Neuron (in vitro differentiated cells): ENCODE results near the gene KLHL17.
"Not testable (repeated sequence)": the region's sequence is repeated elsewhere in the genome, so short reads cannot be mapped to it uniquely, and the experiment has no call there.

ENCODE experiments used
- H2AFZ ChIP-seq: one replicate; pipeline ENCODE4 v1.6.1; 2013; ENCODE audit warnings: low read depth, mild to moderate bottlenecking, inconsistent platforms, low read length, moderate library complexity
- H3K27me3 ChIP-seq: one replicate; pipeline ENCODE4 v1.6.1; 2013; ENCODE audit warnings: low read length; ENCODE audit not compliant: insufficient read depth
- H3K36me3 ChIP-seq: one replicate; pipeline ENCODE4 v1.6.1; 2013; ENCODE audit warnings: low read length; ENCODE audit not compliant: insufficient read depth
- H3K4me1 ChIP-seq: one replicate; pipeline ENCODE4 v1.6.1; 2013; ENCODE audit warnings: low read length; ENCODE audit not compliant: insufficient read depth
- H3K4me3 ChIP-seq: 2 replicates; pipeline ENCODE4 v1.5.1; 2013; ENCODE audit warnings: mild to moderate bottlenecking, low read length, moderate library complexity
- H3K9me3 ChIP-seq: one replicate; pipeline ENCODE4 v1.6.1; 2013; ENCODE audit warnings: low read length

The KLHL17 gene

DNA sequence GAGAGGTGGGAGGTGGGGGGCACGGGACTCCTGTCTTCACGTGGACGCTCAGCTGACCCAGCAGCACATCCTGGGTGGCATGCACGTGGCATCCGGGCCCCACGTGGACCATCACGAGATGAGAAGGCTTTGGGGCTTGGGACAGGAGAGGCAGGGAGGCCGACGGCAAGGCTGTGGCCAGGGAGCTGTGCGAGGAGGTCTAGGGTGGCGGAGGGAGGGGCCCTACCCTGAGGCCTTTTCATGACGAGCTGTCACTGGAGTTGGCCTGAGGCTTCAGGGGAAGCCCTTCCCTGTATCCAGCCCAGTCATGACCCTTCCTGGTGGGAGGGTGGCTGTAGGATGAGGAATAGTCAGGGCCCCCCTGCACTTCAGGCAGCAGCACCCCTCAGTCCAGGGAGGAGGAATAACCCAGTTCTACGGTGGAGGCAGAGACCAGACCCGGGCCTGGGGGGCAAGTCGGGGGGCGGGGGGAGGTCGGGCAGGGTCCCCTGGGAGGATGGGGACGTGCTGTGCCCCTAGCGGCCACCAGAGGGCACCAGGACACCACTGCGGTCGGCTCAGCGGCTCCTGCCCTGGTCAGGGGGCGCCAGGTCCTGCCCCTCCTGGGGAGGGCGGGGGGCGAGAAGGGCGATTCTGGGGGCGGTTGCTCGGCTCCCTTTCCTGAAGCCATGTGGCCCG is 23.6 kb downstream of the KLHL17 start:
- Histone ChIP-seq H3K4me1 (peaks cover 2% of the 10 kb centered on the region), H3K27me3 (peaks cover 20% of the 10 kb centered on the region), H3K36me3 (no peaks in the 10 kb centered on the region), H2AFZ (no peak overlapping the region), H3K4me3 (no peak overlapping the region), H3K9me3 (peaks cover 2% of the 10 kb centered on the region)

DNA sequence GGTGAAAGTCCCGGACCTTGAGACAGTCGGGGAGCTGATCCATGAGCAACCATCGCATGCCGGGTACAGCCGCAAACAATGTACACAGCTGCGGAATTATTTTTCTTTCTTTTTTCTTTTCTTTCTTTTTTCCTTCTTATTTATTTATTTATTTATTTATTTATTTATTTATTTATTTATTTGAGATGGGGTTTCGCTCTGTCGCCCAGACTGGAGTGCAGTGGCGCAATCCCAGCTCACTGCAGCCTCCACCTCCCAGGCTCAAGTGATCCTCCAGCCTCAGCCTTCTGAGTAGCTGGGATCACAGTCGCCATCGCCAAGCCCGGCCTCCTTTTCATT is 24.1 kb downstream of the KLHL17 start:
- peaks cover 20% of the 10 kb centered on the region for H3K27me3 ChIP-seq

DNA sequence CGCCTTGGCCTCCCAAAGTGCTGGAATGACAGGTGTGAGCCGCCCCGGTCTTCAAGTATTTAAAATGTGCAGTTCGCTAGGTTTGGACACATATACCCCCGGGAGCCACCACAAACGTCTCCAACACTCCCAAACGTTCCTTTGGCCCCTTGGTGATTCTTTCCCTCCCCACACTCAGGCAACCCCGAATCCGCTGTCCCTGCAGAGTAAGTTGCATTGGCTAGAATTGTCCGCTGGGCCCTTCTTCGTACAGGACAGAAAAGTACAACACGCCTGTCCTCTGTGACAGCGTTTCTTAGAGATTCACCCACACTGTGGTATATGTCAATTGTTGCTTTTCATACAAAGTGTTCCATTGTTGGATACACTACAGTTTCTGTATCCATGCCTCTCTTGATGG is 24.7 kb downstream of the KLHL17 start:
- H3K36me3 ChIP-seq: no peaks in the 10 kb centered on the region
- H3K4me1 ChIP-seq: peaks cover 2% of the 10 kb centered on the region
- no peak overlapping the region for H3K4me3 ChIP-seq
- peaks cover 20% of the 10 kb centered on the region for H3K27me3 ChIP-seq
- H2AFZ ChIP-seq: no peak overlapping the region
- no peaks in the 10 kb centered on the region for H3K9me3 ChIP-seq

More for the DNA sequence above, 24.1 kb downstream of the KLHL17 start:
- Histone ChIP-seq H3K4me3 (no peak overlapping the region), H3K4me1 (peaks cover 2% of the 10 kb centered on the region), H2AFZ (no peak overlapping the region), H3K9me3 (peaks cover 2% of the 10 kb centered on the region), H3K36me3 (no peaks in the 10 kb centered on the region)

DNA sequence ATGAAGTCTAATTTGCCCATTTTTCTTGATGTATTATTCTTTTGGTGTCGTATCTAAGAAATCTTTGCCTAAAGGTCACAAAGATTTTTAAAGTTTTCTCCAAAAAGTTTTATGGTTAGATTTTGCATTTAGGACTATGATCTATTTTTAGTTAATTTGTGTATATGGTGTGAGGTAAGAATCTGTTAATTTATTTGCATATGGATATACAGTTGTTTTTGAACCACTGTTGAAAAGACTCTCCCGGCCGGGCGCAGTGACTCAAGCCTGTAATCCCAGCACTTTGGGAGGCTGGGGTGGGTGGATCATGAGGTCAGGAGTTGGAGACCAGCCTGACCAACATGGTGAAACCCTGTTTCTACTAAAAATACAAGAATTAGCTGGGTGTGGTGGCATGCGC is 27.7 kb downstream of the KLHL17 start:
- H3K4me1 ChIP-seq, H3K9me3 ChIP-seq, H3K27me3 ChIP-seq, H3K4me3 ChIP-seq, H2AFZ ChIP-seq, H3K36me3 ChIP-seq: not testable (repeated sequence)

DNA sequence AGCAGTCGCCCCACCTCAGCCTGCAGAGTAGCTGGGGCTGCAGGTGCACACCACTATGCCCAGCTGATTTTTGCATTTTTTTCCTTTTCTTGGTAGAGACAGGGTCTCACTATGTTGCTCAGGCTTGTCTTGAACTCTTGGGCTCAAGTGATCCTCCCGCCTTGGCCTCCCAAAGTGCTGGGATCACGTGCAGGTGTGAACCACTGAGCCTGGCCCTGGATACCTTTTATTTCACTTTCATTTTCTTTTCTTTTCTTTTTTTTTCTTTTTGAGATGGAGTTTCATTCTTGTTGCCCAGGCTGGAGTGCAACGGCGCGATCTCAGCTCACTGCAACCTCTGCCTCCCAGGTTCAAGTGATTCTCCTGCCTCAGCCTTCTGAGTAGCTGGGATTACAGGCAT is 30.9 kb downstream of the KLHL17 start:
- H3K4me3 ChIP-seq, H3K36me3 ChIP-seq, H2AFZ ChIP-seq, H3K27me3 ChIP-seq, H3K4me1 ChIP-seq: not testable (repeated sequence)
- peaks cover 11% of the 10 kb centered on the region for H3K9me3 ChIP-seq

DNA sequence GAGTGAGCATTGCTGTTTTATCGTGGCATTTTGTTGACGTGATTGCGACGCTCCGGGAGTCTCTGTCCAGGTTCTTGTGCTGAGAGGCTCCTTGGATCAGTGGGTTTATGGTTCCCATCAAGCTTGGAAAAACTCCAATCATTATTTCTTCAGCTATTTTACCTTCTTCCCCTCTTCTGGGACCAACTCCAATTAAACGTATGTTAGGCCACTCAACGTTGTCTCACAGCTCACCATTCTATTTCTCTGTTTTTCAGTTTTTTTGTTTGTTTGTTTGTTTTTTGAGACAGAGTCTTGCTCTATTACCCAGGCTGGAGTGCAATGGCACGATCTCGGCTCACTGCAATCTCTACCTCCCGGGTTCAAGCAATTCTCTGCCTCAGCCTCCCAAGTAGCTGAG is 31.5 kb downstream of the KLHL17 start:
- no peak overlapping the region for H3K4me3 ChIP-seq
- no peaks in the 10 kb centered on the region for H3K36me3 ChIP-seq
- no peak overlapping the region for H2AFZ ChIP-seq
- H3K4me1 ChIP-seq: peaks cover 5% of the 10 kb centered on the region
- H3K27me3 ChIP-seq: no peaks in the 10 kb centered on the region
- peaks cover 11% of the 10 kb centered on the region for H3K9me3 ChIP-seq

DNA sequence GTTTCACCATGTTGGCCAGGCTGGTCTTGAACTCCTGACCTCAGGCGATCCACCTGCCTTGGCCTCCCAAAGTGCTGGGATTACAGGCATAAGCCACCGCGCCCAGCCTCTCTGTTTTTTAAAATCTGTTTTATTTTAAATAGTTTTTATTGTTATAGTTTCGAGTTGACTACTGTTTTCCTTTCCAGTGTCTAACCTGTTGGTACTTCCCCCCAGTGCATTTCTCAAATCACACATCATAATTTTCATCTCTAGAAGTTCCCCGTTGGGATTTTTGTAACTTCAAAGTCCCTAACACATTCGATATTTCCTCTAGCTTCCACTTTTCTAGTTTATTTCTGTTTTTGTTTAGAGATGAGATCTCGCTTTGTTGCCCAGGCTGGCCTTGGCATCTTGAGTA is 32.0 kb downstream of the KLHL17 start:
- no peaks in the 10 kb centered on the region for H3K27me3 ChIP-seq
- peaks cover 9% of the 10 kb centered on the region for H3K4me1 ChIP-seq
- peaks cover 11% of the 10 kb centered on the region for H3K9me3 ChIP-seq
- no peak overlapping the region for H2AFZ ChIP-seq
- H3K4me3 ChIP-seq: no peak overlapping the region
- no peaks in the 10 kb centered on the region for H3K36me3 ChIP-seq

DNA sequence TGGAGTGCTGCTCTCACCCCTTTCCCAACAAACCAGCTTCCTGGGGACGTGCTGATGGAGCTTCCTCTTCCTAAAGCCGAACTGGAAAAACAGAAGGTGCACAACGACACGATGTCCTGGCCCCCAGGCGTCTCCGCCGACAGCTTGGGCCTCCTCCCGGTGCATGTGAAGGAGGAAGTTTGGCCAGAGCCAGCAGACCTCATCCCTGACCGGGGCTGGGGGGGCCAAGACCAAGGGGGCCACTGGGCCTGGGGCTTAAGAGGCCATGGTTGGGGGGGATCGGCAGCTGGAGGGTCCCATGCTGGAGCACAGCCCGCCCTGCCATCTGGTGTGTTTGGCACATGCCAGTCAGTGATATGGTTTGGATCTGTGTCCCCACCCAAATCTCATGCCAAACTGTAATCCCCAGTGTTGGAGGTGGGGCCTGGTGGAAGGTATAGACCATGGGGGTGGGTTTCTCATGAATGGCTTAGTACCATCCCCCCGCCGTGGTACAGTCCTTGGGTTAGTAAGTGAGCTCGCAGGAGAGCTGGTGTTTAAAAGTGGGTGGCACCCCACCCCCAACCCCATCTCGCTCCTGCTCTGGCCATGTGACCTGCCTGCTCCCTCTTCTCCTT is 33.1 kb downstream of the KLHL17 start:
- Histone ChIP-seq H2AFZ (no peak overlapping the region), H3K4me1 (peaks cover 21% of the 10 kb centered on the region), H3K36me3 (peaks cover 3% of the 10 kb centered on the region), H3K9me3 (peaks cover 11% of the 10 kb centered on the region), H3K4me3 (no peak overlapping the region), H3K27me3 (no peaks in the 10 kb centered on the region)

DNA sequence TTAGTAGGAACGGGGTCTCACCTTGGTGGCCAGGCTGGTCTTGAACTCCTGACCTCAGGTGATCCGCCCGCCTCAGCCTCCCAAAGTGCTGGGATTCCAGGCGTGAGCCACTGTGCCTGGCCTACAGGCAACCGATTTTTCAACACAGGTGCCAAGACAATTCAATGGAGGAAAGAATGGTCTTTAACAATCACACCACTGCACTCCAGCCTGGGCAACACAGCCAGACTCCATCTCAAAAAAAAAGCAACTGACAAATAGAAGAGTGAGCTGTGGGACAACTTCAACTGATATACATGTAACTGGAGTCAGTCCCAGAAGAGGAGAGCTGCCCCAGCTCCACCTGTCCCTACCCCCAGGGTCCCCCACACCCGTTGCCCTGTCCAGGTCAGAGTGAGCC is 34.2 kb downstream of the KLHL17 start:
- not testable (repeated sequence) for H3K27me3 ChIP-seq, H3K4me3 ChIP-seq, H3K36me3 ChIP-seq, H2AFZ ChIP-seq
- Histone ChIP-seq H3K4me1 (peaks cover 21% of the 10 kb centered on the region), H3K9me3 (peaks cover 11% of the 10 kb centered on the region)

DNA sequence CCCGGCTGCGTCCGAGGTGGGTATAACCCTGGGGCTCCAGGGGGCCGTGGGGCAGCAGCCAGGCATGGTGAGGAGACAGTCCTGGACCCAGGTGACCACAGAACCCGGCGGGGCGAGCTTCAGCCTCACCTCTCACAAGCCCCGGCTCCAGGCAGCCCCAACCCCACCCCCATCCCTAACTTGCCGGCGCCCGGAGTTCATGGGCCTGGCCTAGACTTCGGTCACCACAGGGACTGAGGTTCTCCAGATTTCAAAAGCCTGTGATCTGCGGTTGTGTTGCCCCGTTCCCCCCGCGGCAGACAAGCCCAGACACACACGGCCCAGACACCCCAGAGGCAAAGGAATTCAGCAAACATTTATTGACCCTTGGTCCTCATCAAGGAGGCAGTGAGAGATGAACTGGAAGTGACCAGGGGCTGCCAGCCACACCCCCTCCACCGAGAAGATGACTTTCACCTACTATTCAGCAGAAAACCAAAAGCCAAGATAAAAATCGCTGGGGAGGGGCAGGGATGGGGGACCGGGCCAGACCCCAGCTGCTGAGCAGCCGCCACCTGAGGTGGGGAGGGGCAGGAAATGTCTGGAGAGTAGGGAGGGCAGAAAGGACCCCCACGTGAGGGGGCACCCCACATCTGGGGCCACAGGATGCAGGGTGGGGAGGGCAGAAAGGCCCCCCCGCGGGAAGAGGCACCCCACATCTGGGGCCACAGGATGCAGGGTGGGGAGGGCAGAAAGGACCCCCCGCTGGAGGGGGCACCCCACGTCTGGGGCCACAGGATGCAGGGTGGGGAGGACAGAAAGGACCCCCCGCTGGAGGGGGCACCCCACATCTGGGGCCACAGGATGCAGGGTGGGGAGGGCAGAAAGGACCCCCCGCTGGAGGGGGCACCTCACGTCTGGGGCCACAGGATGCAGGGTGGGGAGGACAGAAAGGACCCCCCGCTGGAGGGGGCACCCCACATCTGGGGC is 35.6 kb downstream of the KLHL17 start:
- H3K27me3 ChIP-seq: no peaks in the 10 kb centered on the region
- peaks cover 11% of the 10 kb centered on the region for H3K9me3 ChIP-seq
- H2AFZ ChIP-seq: no peak overlapping the region
- H3K4me3 ChIP-seq: no peak overlapping the region
- peaks cover 3% of the 10 kb centered on the region for H3K36me3 ChIP-seq
- H3K4me1 ChIP-seq: peaks cover 21% of the 10 kb centered on the region

DNA sequence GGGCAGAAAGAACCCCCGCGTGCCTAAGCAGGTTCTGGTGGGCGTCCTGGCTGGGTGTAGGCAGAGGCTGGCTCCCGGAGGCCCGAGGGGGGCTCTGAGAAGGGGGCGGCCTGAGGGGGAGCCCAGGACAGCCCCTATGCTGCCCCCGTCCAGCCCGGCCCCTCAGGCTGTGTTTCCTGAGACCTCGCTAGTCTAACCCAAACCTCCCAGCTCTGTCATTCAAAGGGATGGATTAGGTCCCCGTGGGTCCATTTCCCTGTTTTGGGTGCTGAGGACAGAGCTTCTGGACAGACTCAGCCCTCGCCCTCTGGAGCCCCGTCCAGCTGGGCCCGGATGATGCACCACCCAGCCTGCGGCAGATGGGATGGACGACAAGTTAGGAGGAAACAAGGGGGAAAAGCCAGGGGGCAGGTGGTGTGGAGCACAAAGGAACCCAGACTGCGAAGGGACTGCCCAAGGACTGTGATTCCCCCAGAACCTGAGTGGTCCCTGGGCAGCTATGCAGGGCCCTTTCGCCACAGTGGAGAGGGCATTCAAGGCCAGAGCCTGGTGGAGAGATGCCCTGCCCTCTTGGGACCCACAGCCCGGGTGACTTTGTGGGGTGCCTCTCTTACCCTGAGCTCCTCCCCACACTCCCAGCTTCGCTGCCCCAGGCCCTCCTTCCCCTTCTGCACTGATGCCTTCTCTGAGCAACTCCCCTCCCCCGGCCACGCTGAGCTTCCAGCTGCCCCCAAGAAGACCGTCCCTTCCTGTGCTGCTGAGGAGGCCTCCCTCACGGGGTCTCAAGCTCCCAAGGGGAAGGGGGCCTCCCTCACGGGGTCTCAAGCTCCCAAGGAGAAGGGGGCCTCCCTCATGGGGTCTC is 36.7 kb downstream of the KLHL17 start:
- Histone ChIP-seq H3K27me3 (no peaks in the 10 kb centered on the region), H3K4me3 (no peak overlapping the region)

DNA sequence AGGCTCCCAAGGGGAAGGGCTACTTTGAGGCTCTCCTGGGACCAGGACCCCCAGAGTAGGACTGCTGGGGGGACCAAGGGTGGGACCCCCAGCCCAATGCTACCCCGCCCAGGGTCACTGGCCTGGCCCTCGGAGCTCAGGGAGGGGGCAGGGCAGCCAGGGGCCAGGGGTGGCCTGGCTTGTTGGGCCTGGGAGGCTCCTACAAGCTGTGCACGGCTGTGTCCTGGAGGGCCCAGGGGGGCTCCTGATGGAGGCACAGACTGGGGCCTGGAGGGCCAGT is 37.3 kb downstream of the KLHL17 start:
- H3K27me3 ChIP-seq: no peaks in the 10 kb centered on the region
- peaks cover 6% of the 10 kb centered on the region for H3K9me3 ChIP-seq
- H3K4me3 ChIP-seq: no peak overlapping the region
- no peak overlapping the region for H2AFZ ChIP-seq
- peaks cover 3% of the 10 kb centered on the region for H3K36me3 ChIP-seq
- H3K4me1 ChIP-seq: peaks cover 21% of the 10 kb centered on the region

More for the DNA sequence above, 36.7 kb downstream of the KLHL17 start:
- Histone ChIP-seq H3K36me3 (peaks cover 3% of the 10 kb centered on the region), H3K4me1 (peaks cover 21% of the 10 kb centered on the region), H2AFZ (no peak overlapping the region), H3K9me3 (peaks cover 8% of the 10 kb centered on the region)
